Activated gamma-delta T cell (primary cell): Measurements from ENCODE around the gene GGT5.
"Not testable (repeated sequence)": the region's sequence is repeated elsewhere in the genome, so short reads cannot be mapped to it uniquely, and the experiment has no call there.

Source experiments
- DNase-seq: peaks from one replicate; lab custom pipeline; 2025; lab: John Stamatoyannopoulos, UW
- total RNA-seq, 2 donors: gene quantifications; one replicate each; lab custom pipeline; 2026; lab: John Stamatoyannopoulos, UW

The GGT5 gene, protein sequence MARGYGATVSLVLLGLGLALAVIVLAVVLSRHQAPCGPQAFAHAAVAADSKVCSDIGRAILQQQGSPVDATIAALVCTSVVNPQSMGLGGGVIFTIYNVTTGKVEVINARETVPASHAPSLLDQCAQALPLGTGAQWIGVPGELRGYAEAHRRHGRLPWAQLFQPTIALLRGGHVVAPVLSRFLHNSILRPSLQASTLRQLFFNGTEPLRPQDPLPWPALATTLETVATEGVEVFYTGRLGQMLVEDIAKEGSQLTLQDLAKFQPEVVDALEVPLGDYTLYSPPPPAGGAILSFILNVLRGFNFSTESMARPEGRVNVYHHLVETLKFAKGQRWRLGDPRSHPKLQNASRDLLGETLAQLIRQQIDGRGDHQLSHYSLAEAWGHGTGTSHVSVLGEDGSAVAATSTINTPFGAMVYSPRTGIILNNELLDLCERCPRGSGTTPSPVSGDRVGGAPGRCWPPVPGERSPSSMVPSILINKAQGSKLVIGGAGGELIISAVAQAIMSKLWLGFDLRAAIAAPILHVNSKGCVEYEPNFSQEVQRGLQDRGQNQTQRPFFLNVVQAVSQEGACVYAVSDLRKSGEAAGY
- 0 to 0.15 reads per million in 2 donors for total RNA-seq

DNA sequence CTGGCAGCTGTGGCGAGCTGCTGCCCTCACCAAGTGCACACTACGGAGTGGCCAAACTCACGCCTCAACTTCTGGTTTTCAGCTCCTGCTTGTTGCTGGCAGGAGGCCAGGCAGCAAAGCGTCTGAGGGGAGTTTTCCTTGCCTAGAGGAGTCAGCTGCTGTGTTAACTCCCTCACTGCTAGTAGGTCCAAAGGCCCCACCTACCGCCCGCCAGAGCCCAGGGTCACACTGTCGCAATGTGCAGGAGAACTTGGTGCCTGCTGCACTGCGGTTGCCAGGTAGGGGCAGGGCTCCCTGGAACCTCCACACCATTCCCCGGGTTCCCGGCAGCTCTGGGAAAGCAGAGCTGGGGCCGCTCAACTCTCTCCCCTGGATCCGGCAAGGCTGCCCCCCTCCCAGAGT lies at the start of gene GGT5:
Gene GGT5 (minus strand): TSS at position 53 of the 402 bp plus-strand sequence. CDS start 357 bp downstream, outside the sequence.
- not testable (repeated sequence) for DNase-seq

DNA sequence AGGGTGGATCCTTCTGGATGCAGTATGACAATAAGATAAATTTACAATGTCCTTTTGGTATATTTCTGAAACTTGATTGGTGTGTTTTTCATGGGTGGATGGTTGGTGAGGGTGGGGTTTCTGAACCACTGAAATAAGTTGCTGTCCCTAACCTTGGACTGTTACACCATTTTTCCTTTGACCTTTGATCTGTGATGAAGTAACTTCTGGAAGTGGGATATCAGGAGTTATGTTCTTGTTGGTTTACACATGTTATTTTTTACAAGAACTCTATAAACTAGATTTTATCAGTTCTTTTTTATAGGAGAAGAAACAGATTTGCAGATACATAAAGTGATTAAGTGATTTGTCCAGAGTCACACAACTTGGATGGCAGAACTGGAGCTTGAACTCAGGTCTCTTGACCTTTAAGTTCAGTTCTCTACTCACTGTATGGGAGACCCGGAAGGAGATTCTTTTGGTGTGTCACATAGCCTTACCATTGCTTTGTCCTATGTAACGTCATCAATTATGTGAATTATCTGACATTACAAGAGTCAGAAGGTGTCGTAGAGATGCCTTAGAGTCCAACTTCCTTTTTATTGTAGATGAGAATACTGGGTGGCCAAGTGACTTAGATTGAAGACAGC lies 47.4 kb upstream of the GGT5 start:
- DNase-seq: not testable (repeated sequence)

DNA sequence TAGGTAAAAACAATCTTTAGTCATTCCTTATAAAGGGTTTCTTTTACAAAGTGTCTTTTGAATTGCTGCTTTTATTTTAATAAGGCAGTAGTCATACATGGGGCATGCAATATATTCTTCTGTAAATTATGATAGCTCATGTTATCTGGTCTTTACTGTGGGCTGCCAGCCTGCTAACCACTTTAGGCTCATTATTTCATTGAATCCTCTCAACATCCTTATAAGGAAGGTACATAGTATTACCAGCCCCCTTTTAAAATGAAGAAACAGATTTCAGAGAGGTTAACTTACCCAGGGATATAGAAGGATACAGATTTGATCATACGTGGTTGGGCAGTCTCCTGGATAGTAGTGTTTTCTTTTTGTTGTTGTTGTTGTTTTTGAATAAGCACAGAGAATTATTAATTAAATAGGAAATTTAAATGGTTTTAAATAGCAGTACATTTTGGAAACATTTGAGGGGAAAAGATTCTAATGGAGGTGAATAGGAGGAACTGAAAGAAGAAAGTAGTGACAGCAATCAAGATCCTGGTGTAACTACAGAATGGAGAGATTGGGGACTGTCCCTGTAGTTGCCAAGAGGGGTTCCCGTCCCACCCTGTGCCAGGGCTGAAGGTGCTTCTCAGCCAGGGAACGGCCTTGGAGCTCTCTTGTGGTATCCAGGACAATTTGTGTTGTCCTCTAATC lies 46.8 kb upstream of the GGT5 start:
- no peak for DNase-seq

DNA sequence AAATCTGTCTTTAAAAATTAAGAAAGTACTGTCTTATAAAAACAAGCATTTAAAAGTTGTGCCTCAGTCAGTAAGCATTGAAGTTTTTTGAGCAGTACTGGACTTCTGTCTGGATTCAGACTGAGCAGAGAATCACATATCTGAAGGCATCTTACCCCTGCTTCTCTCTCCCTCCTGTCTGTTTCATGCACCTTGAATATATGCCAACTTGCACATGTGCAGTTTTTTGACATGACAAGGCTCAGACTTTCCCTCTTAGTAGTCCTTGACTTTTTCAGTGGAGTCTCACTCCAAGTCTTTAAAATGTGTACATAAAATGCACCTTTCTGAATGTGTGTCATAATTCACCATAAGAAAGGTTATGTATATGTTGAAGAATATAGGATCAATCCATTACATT lies 45.6 kb upstream of the GGT5 start:
- DNase-seq: no peak

DNA sequence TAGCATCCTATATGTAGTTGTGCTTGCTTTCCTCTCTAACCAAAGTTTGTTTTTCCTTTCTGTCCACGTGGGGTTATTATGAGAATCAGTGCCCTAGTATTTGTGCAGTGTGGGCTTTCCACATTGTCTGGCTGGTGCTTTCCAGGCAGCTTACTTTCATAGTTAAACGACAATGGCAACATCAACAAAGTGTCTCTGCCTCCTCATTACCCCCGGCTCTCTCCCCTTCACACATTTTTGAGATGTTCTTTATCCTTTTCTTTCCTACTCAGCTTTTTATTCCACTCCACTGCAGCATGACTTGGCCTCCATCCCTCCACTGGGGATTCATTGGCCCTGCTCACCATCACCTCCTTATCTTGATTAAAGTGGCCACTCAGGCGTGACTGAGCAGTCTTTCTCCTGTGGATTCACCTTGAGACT lies 44.9 kb upstream of the GGT5 start:
- DNase-seq: no peak

DNA sequence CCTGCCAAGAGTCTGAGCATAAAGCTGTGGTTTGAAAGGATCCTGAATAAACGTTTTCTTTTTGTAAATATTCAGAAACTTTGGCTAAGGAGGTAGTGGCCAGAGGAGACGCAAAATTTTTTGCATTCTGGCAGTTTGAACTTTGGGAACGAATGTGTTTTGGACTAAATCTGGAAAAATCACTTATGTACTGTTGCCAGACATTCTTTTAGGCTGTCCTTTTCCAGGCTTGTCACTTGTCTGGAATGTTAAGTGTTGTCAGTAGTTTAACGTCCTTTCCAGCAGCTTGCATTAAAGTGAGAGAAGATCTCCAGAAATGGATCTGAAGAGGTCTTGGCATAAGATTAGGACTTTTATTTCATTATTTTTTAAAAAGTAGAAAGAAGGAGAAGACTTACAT lies 44.2 kb upstream of the GGT5 start:
- no peak for DNase-seq

DNA sequence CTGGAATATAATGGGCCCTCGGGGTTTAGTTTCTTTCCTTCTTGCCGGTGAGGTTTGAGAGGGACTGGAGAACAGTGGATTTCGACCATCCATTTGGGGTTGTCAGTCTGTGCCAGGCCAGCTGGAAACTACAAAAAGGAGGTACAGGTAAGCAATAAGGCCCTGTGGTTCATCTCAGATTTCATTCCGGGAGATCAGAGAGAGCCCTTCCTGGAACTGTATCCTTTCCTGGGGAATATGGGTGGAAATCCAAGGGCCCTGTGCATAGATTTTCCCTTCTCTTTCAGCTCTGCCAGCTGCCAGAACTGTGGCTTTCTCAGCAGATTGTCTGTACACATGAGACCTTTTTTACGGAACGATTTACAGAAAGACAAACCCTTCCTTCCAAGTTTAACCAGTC lies 42.9 kb upstream of the GGT5 start:
- DNase-seq: not testable (repeated sequence)

DNA sequence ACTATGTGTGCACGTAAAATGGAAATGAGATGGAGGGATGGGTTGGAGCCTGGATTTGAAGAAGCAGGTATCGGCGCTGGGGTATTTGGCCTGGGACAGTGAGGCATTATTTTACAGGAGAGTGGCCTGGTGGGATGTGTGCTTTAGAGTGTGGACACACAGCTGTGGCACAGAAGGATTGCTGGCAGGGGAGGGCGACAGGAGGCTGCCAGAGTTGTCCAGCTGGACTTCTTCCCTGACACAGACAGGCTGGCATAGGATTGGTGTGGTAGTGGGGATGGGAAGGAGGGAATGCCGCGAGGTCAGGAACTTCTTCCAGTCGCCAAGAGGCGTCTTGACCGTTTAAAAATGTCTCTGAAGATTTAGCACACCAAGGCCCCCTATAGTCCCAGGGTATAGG lies 42.3 kb upstream of the GGT5 start:
- DNase-seq: not testable (repeated sequence)

DNA sequence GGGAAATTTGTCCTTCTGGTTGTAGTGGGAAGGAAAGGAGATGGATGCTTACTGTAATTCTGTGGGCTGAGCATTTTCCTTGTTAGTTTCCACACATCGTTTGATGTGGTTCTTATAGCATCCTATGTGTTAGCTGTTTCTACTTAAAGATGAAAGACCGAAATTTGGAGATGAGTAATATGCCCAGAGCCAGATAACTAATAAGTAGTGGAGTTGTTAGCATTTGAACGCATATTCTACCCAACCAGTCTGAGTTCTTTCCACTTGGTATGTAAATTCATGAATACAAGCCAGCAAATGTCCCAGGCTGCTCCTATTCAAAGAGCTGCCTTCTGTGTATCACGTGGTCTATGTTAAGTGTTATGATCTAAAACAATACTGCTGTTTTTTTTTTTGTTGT lies 40.4 kb upstream of the GGT5 start:
- DNase-seq: no peak

DNA sequence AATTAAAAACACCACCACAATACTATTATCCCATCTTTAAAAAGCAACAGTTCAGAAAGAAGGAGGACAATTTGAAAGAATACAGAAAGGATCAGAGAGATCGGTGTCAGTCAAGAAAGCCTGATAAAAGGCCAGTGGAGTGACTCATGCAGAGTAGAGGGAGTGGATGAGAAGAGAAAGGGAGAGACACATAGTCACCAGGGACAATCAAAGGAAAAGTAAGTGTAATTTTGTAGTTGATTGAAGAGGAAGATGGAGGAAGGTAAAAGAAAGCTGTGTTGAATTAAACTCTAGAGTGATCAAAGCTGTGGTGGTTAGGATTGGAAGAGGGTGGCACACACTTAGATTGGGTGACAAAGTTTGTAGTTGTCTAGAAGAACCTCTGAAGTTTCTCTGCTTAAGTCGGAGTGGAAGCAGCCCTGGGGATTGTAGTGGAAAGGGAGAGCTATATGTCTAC lies 39.9 kb upstream of the GGT5 start:
- no peak for DNase-seq

DNA sequence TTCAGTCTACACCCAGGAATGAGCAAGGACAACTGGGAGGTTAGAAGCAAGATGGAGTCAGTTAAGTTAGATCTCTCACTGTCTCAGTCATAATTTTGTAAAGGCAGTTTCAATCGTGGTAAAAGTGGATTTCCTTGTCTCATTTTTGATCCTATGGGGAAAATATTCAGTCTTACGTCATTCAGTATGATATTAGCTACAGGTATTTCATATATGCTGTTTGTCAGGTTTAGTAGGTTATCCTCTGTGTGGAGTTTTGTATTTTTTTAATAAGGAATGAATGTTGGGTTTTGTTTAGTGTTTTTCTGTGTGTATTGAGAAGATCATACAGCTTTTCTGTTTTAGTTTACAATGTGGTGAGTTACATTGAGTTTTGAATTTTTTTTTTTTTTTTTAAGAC lies 37.5 kb upstream of the GGT5 start:
- no peak for DNase-seq

DNA sequence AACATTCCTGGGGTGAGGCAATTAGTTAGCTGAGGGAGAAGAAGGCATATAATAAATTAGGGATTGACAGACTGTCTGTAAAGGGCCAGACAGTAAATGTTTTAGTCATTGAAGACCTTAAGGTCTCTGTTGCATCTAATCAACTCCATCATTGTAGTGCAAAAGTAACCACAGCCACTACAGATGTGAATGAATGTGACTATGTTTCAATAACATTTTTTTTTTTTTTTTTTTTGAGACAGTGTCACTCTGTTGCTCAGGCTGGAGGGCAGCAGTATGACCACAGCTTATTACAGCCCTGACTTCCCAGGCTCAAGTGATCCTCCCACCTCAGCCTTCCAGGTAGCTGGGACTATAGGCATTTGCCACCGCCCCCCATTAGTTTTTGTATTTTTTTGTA lies 35.5 kb upstream of the GGT5 start:
- not testable (repeated sequence) for DNase-seq

DNA sequence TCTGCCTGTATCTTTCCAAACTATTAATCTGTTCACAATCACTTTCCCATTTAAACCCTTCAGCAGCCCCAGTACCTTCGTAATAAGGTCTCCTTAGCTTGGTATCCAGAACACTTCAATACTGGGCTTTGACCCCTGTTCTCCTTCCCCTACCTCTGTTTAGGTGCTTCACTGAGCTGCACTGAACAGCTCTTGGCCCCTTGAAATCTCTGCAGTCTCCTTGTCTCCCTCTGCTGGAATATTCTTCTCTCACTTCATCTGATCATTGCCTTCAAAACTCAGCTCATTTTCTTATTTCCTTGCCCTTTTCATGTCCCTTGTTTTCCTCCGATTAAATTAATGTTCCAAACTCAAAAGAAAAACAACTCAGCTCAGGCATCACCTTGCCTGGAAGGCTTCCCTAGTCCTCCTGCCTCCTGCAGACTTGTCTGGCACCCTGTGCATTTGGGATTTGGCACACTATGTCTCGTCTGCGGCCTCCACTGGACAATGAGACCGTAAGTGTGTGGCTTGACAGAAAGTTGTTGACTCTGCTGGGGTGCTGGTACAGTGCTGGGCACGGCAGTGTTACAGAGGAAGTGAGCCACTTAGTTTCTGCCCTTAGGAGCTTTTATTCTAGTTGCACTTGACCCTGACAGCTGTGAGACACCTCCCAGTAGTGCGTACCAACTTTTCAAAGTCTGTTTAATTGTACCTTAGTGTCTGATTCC lies 30.0 kb upstream of the GGT5 start:
- not testable (repeated sequence) for DNase-seq

DNA sequence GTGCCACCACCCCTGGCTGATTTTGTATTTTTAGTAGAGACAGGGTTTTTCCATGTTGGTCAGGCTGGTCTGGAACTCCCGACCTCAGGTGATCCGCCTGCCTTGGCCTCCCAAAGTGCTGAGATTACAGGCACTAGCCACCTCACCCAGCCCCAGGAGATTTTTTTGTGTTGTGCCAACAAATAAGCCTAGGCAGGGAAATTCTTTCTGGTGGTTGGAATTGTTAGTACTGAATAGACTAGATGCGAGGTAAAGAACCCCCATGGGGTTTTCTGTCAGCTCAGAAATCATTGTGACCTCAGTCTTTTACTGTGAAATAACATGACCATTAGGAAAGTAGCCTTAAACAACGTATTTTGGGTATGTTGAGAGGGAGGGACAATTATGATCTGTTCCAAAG lies 29.0 kb upstream of the GGT5 start:
- DNase-seq: not testable (repeated sequence)

DNA sequence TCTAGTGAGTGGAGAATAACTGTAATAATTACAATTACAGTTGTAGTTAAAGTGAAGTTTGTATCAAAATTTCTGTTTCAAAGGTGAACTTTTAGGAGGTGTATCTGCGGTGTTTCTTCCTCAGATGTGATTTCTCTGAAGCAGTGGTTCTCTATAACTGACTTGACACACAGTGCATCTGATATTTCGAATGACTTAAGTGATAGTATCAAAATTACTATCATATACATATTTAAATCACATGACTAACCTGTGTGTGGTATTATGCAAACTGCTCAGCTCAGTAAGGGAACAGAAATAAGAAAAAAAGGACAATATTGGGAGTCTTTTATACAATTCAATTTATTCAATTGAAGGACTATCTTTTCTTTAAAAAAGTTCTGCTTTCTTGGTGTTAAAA lies 28.1 kb upstream of the GGT5 start:
- DNase-seq: not testable (repeated sequence)

DNA sequence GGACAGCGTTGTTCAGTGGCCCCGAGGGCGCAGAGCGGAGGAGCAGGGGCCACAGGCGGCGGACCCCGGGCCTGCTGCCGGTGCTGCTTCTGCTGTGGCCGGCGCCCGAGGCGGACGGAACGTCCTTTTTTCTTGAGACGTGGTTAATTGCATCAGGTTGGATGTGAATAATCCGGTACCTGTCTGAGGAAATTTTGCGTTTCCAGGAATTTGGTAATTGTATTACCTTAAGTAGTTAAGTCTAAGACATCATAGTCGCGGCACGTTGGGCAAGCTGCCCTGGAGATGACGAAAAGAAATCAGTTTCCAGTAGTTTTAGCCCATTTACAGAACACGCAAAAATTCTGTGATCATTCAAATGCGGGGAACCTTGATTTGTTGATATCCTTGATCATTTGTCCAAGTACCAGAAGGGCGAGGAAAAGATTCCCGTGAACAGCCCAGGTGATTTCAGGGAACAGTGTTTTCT lies 26.5 kb upstream of the GGT5 start:
- no peak for DNase-seq

DNA sequence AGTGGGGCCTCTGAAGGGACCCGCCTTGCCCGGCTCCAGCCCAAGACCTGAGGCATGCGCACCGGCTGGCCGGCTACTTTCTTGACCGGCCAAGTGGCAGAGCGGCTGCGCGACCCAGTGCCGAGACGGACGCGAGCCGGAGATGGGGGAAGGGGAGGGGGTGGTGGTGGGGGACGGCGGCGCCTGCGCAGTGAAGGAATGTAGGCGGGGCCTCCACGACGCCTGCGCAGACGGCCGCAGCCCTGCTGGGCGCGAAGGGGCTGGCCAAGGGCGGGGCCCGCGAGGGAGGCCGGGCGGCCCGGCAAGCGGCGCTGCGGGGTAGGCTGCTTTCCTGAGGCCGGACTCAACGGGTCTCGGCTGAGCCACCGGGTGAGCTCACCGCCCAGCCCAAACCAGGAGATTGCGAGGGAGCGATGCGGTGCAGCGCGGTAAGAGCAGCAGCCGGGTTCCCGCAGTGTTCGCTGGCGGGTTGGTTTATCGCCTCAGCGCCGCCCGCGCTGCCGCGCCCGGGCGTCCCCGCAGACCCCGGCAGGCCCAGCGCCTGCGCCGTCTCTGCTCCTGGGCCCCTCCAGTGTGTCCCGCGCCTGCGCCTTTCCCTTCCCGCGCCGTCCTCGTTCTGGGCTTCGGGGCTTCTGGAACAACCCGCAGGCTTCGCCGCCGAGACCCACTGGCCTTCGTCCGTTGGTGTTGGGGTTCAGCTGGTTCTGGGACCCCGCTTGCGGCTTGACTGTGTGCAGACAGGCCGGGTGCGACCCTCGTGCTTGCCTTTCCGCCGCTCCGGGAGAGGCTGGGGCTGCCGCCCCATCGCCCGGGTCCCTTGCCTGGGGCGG lies 25.9 kb upstream of the GGT5 start, which contains the start of gene SPECC1L:
Gene SPECC1L (plus strand): TSS at position 276 of the 830 bp plus-strand sequence. CDS start 31,401 bp downstream, outside the sequence.
- peak; percentile 90 for DNase-seq

DNA sequence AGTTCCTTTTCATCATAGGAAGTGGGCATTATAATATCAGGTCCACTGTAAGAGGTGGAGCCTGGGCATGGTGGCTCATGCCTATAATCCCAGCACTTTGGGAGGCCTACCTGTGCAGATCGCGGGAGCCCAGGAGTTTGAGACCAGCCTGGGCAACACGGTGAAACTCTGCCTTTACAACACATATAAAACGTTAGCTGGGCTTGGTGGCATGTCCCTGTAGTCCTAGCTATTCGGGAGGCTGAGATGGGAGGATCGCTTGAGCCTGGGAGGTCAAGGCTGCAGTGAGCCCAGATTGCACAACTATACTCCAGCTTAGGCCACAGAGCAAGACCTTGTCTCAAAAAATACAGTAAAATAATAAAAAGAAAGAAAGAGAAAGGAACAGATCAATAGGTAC lies 21.6 kb upstream of the GGT5 start:
- not testable (repeated sequence) for DNase-seq

DNA sequence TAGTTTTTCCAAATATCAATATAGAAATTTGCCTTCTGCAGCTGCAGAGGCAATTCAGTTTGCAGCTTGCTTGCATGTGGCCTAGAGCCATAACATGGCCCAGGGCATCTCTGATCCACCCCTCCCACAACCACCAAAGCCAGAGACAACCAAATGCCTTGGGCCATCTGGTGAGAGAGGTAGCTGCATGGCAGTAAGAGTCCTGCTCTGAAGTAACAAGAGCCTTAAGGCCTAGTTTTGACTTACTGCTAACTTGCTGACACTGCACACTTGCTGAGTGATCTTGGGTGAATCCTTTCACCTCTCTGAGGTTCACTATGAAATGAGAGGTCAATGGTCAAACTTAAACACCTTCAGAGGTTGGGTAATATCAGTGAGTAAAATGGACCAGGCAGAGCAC lies 20.9 kb upstream of the GGT5 start:
- DNase-seq: no peak

DNA sequence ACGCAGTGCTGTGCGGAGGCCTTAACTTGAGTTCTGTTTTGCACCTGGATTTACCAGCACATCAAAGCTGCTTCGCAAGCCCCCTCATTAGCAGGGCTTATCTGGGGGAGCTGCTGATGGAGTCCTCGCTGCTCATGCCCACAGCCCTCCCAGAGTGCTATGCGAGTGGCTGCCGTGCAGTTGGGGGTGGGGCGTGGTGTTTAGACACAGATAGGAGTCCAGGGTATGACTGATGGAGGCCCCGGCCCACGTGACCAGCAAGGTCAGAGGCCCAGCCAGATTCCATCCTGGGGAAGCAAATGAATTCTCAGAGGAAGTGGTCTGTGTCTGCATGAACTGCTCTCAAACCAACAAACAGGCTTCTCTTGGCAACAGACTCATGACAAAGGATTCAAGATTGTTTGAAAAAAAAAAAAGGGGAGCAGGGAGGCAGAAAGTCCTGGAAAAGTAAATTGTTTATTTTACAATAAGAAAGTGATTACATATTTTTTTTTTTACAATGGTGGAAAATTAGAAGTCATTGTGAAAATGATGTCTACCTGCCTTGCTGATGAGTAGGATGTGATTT lies 19.5 kb upstream of the GGT5 start:
- DNase-seq: not testable (repeated sequence)
